ENCODE results near the gene AP1AR.

AP1AR gene

GRCh38 chr4:112312610-112313239 is 81.1 kb downstream of the AP1AR start:
- DNase-seq (ENCODE audit: low spot score): no peak

DNA sequence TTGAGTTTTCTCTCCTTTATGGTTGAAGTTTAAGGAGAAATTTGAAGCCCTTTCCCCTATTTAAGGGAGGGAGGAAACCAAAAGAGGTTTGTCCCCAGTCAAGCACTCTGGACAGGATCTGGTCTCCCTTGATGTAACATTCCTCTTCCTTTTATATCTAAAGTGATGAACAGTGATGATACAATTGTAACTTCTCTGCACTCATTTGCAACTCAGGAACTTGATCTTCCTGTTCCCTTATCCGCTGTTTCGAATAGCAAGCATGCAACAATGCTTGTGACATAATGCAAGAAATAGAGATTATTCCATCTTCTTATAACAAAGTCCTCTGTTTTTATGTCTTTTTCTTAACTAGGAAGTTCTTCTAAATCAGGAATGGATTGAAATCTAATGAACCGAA is 83.9 kb downstream of the AP1AR start:
- no peak for DNase-seq (ENCODE audit: low spot score)

GRCh38 chr4:112316360-112316759 is 84.8 kb downstream of the AP1AR start:
- DNase-seq (ENCODE audit: low spot score): no peak

DNA sequence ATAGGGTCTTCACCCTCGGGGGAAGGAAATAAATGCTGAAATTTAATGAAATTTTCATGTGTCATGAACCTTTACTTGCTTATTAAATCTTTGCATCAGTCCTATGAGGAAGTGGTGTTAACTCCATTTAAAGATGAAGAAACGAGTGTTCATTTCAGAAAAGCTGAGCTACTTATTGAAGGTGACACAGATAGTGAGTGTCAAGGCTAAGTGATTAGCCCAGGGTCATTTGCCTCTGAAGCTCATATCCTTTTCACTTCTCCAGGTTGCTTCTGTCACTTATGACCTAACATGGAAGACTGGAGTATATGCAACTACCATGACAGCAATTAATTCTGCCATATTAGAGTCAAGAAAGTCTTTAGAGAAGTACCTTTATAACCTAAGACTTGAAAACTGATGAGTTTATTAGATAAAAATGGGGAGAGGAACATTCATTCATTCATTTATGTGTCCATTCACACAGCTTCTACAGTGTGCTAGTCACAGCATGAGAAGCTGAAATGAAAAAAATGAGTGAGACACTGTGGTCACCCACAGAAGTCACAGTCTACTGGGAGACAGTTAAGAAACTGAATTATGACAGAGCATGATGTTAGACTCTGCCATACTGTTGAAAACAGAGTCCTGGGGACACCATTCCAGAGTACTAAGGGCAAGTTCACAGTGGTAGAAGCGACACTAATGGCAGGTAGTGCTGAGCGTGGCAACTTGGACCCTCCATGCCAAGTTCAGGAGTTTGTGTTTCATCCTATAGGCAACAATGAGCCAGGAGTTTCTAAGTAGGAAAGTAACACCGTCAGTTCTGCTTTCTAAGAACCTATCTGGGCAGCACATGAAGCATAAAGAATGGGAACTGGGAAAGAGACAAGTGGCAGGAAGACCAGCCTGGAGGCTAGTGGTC is 86.9 kb downstream of the AP1AR start:
- DNase-seq (ENCODE audit: low spot score): no peak
